ENCODE measurements around the gene GBP2. TPM values are rescaled to one million over a fixed set of nuclear protein-coding genes. Genes with fewer than 3 reads are reported as not detected.

GBP2 gene
- total and polyA plus RNA-seq, 2 of the 4 experiments (the other 2 are of a cell fraction) = 8.2 to 17.7 TPM

DNA sequence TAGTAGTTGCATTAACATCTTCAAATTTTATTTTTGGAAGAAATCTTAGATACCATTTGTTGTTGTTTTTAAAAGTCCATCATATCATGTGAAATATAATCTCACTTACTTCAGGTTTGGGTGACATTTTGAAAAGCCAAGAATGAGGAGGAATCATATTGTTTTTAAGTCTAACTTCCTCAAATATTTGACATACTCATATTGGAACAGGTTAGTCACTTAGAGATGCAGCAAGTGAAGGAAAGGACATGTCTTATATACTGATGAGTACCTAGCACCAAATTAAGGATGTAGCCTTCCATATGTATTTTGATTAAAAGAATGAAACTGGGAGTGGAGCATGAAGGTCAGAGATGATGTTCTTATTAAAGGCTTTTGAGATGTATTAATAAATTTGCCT lies 23.9 kb downstream of the GBP2 start:
- H4K5ac ChIP-seq (ENCODE audit: low read depth, low read length) = no peak overlapping the region
- H3K4me3 ChIP-seq (ENCODE audit: insufficient read depth, low read depth, low read length) = no peak overlapping the region
- H2BK20ac ChIP-seq (ENCODE audit: low read depth, low read length) = no peak overlapping the region
- no peak overlapping the region for H2BK120ac ChIP-seq (ENCODE audit: low read depth, low read length)
- no peak overlapping the region for H2AFZ ChIP-seq (replicated peaks; ENCODE audit: low read length, poor library complexity)
- H2AK5ac ChIP-seq (ENCODE audit: low read depth, low read length) = no peak overlapping the region
- ChIA-PET POLR2A (ENCODE audit: unreplicated experiment) (no interaction called here), CTCF (no interaction called here)
- no peak overlapping the region for H4K8ac ChIP-seq (ENCODE audit: low read depth in 2 of 2, low read length in 2 of 2)
- H2BK15ac ChIP-seq (ENCODE audit: low read depth, low read length) = no peak overlapping the region
- H3K4me1 ChIP-seq (ENCODE audit: control insufficient read depth, insufficient read depth, low read length) = no peaks in the 10 kb centered on the region
- no peak overlapping the region for H2AK9ac ChIP-seq (replicated peaks; ENCODE audit: low read depth, low read length, poor library complexity)
- intact Hi-C loops (cut with micrococcal nuclease) = no loop called here
- no peaks in the 10 kb centered on the region for H3K27me3 ChIP-seq (ENCODE audit: control insufficient read depth, insufficient read depth, low read length)
- no peak for DNase-seq
- BruUV-seq (replicated peaks) = no TSS peak
- dilution Hi-C loops (cut with HindIII; ENCODE audit: low sequenced_read_pairs, unreplicated experiment) = no loop called here
- in situ Hi-C loops (cut with MboI; ENCODE audit: low sequenced_read_pairs) = no loop called here
- H3K18ac ChIP-seq (ENCODE audit: low read depth, low read length) = no peak overlapping the region
- H3K9me3 ChIP-seq (ENCODE audit: control insufficient read depth, insufficient read depth, low read length) = no peaks in the 10 kb centered on the region
- no peaks in the 10 kb centered on the region for H3K9me1 ChIP-seq (ENCODE audit: insufficient read depth, low read length)
- no peaks in the 10 kb centered on the region for H4K20me1 ChIP-seq (ENCODE audit: insufficient read depth, low read length)
- H3K4ac ChIP-seq (ENCODE audit: low read depth, low read length) = no peak overlapping the region
- H3K36me3 ChIP-seq (ENCODE audit: control insufficient read depth, insufficient read depth, low read length) = peaks cover 4% of the 10 kb centered on the region; the same call in 1 of the 2 replicates
- H3K27ac ChIP-seq (ENCODE audit: insufficient read depth, low read length) = no peak overlapping the region
- no peak overlapping the region for H3K14ac ChIP-seq (replicated peaks; ENCODE audit: low read depth, low read length)
- TF ChIP-seq CHD1 (IDR thresholded peaks at IDR 0.05; ENCODE audit: low read depth, low read length) (no peak), MAFK (IDR thresholded peaks at IDR 0.05; ENCODE audit: low read depth, low read length) (no peak), RFX5 (IDR thresholded peaks at IDR 0.05; ENCODE audit: low read depth, low read length) (no peak), MAZ (IDR thresholded peaks at IDR 0.05; ENCODE audit: borderline replicate concordance, low read depth, low read length) (no peak)
- TF ChIP-seq, protein P1, sequence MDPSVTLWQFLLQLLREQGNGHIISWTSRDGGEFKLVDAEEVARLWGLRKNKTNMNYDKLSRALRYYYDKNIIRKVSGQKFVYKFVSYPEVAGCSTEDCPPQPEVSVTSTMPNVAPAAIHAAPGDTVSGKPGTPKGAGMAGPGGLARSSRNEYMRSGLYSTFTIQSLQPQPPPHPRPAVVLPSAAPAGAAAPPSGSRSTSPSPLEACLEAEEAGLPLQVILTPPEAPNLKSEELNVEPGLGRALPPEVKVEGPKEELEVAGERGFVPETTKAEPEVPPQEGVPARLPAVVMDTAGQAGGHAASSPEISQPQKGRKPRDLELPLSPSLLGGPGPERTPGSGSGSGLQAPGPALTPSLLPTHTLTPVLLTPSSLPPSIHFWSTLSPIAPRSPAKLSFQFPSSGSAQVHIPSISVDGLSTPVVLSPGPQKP (IDR thresholded peaks at IDR 0.05; ENCODE audit: borderline replicate concordance, low read depth, low read length) = no peak
- H3K23ac ChIP-seq (ENCODE audit: low read depth, low read length) = no peak overlapping the region
- no peak overlapping the region for H2BK5ac ChIP-seq (ENCODE audit: low read depth, low read length, poor library complexity, severe bottlenecking)
- ATAC-seq (ENCODE audit: low read depth) = no peak
- no peak overlapping the region for H3K9ac ChIP-seq (ENCODE audit: low read depth, low read length)
- H3K56ac ChIP-seq (ENCODE audit: extremely low read depth, insufficient read depth, low read length) = no peak overlapping the region
- H3K4me2 ChIP-seq (ENCODE audit: low read depth, low read length) = no peak overlapping the region
- no peak overlapping the region for H4K91ac ChIP-seq (ENCODE audit: insufficient read depth, low read depth, low read length)
- no peaks in the 10 kb centered on the region for H3K79me1 ChIP-seq (ENCODE audit: low read depth in 1 of 2, low read length in 2 of 2)

All from IMR-90 (cell line).